IPS-18a (cell line): Measurements from ENCODE around the gene PIK3CD.

ENCODE experiments used
- H3K27ac ChIP-seq: one replicate; pipeline ENCODE4 v1.5.1; 2013; ENCODE audit warnings: low read length
- H3K27me3 ChIP-seq: one replicate; pipeline ENCODE4 v1.6.1; 2013; ENCODE audit warnings: mild to moderate bottlenecking, low read length; ENCODE audit not compliant: control insufficient read depth, insufficient read depth
- H3K36me3 ChIP-seq: one replicate; pipeline ENCODE4 v1.6.1; 2013; ENCODE audit warnings: low read depth, low read length; ENCODE audit not compliant: control insufficient read depth
- H3K4me1 ChIP-seq: one replicate; pipeline ENCODE4 v1.6.1; 2013; ENCODE audit warnings: low read depth, low read length; ENCODE audit not compliant: control insufficient read depth
- H3K4me3 ChIP-seq: one replicate; pipeline ENCODE4 v1.5.1; 2013; ENCODE audit warnings: low read length
- H3K9ac ChIP-seq: one replicate; pipeline ENCODE4 v1.6.1; 2013; ENCODE audit warnings: mild to moderate bottlenecking, low read length, moderate library complexity
- H3K9me3 ChIP-seq: one replicate; pipeline ENCODE4 v1.6.1; 2013; ENCODE audit warnings: low read depth, low read length; ENCODE audit not compliant: control insufficient read depth

Gene PIK3CD

DNA sequence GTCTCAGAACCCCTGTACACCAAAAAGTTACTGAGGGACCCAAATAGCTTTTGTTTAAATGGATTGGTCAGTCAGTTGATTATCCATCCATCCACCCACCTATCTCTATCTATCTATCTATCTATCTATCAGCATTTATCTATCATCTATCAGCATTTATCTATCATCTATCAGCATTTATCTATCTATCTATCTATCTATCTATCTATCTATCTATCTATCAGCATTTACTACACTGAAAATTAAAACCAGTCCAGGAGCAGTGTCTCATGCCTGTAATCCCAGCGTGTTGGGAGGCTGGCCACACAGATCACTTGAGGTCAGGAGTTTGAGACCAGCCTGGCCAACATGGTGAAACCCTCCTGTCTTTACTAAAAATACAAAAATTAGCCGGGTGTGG, 125.2 kb downstream of the PIK3CD start:
- no peaks in the 10 kb centered on the region for H3K4me1 ChIP-seq
- peaks cover 11% of the 10 kb centered on the region for H3K36me3 ChIP-seq
- no peak overlapping the region for H3K4me3 ChIP-seq
- H3K9me3 ChIP-seq, result no peaks in the 10 kb centered on the region
- H3K9ac ChIP-seq, result no peak overlapping the region
- H3K27me3 ChIP-seq, result no peaks in the 10 kb centered on the region
- no peak overlapping the region for H3K27ac ChIP-seq
